Stimulated activated CD4-positive, alpha-beta T cell treated with anti-CD3 and anti-CD28 coated beads, Interleukin-12 subunit alpha, Interleukin-12 subunit beta, amount 100 ng/mL, for 48 hours (primary cell): ENCODE measurements around the gene MSANTD1.

Source experiments
- DNase-seq, 3 donors: peaks; one replicate each; pipeline ENCODE4 v3.0.0-alpha.2; 2020; ENCODE audit warnings: low read depth in 2 of 3, low spot score in 1 of 3

Gene MSANTD1

GRCh38 chr4:3301450-3302172 is 52.7 kb downstream of the MSANTD1 start:
- no peak for DNase-seq

- peak in 1 of 3 donors; percentile 38 for DNase-seq
Measured at GRCh38 chr4:3302173-3302785, 53.3 kb downstream of the MSANTD1 start.

GRCh38 chr4:3302786-3303564 is 54.0 kb downstream of the MSANTD1 start:
- no peak for DNase-seq

GRCh38 chr4:3303565-3303824 is 54.5 kb downstream of the MSANTD1 start:
- DNase-seq = no peak

GRCh38 chr4:3303923-3304710 is 55.2 kb downstream of the MSANTD1 start:
- DNase-seq = no peak

GRCh38 chr4:3304831-3305609 is 56.1 kb downstream of the MSANTD1 start:
- no peak for DNase-seq

- no peak for DNase-seq
Measured at GRCh38 chr4:3305610-3306371, 56.8 kb downstream of the MSANTD1 start.
